OCI-LY7 (cell line): ENCODE measurements around the gene ROBO2.

ENCODE experiments used
- EZH2phosphoT487 ChIP-seq: fragments of 200-600 bp; sonication (generic); IDR thresholded peaks from 2 replicates; pipeline ENCODE4 v1.6.1; 2018; ENCODE audit warnings: low read depth, borderline replicate concordance, mild to moderate bottlenecking, mixed run types, antibody characterized with exemption, low read length, moderate library complexity, mixed read lengths
- TF ChIP-seq, protein P1 (sequence below): fragments of 200-600 bp; sonication (generic); conservative IDR thresholded peaks from 2 replicates; pipeline ENCODE4 v1.5.1; 2014; ENCODE audit warnings: mild to moderate bottlenecking, antibody characterized with exemption, low read length, moderate library complexity, mixed read lengths

- TF ChIP-seq, protein P1, sequence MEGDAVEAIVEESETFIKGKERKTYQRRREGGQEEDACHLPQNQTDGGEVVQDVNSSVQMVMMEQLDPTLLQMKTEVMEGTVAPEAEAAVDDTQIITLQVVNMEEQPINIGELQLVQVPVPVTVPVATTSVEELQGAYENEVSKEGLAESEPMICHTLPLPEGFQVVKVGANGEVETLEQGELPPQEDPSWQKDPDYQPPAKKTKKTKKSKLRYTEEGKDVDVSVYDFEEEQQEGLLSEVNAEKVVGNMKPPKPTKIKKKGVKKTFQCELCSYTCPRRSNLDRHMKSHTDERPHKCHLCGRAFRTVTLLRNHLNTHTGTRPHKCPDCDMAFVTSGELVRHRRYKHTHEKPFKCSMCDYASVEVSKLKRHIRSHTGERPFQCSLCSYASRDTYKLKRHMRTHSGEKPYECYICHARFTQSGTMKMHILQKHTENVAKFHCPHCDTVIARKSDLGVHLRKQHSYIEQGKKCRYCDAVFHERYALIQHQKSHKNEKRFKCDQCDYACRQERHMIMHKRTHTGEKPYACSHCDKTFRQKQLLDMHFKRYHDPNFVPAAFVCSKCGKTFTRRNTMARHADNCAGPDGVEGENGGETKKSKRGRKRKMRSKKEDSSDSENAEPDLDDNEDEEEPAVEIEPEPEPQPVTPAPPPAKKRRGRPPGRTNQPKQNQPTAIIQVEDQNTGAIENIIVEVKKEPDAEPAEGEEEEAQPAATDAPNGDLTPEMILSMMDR, result no peak
- TF ChIP-seq EZH2phosphoT487, result no peak
These were observed 416.5 kb downstream of the ROBO2 start for GRCh38 chr3:77456431-77456830.
